ENCODE data around the gene OTC.

GRCh38 chrX:38437093-38437492, 84.7 kb downstream of the OTC start:
- TF ChIP-seq YY1 (IDR thresholded peaks at IDR 0.05; ENCODE audit: insufficient read depth, insufficient read length) (no peak), ZNF274 (IDR thresholded peaks at IDR 0.05; ENCODE audit: low read depth, low read length) (no peak), SUZ12 (IDR thresholded peaks at IDR 0.05; ENCODE audit: extremely low read depth, insufficient read depth, insufficient read length) (no peak)
